K562 (cell line): ENCODE results near the gene SLC9B1. TPM values are rescaled to one million over a fixed set of nuclear protein-coding genes. Genes with fewer than 3 reads are reported as not detected.
"Not testable (repeated sequence)": the region's sequence is repeated elsewhere in the genome, so short reads cannot be mapped to it uniquely, and the experiment has no call there.

ENCODE experiments used
- ATAC-seq: fragments of 200-7000 bp; cut with Tn5 transposase; 3 replicates; pipeline ENCODE4 v1.9.1; 2020; ENCODE audit warnings: moderate library complexity
- BruUV-seq: library from RNA; stranded (reverse); fragments of 400-500 nt; replicated peaks from 2 replicates; lab custom pipeline; 2021; lab: Mats Ljungman, UMichigan
- CTCF ChIA-PET: fragments of 300-600 bp; formaldehyde crosslinking; extraction: SDS; loops from one replicate; lab custom pipeline; 2021; ENCODE audit warnings: low intra/inter-chr PET ratio; lab: Yijun Ruan, JAX
- POLR2A ChIA-PET: fragments of 300-600, 350-650 bp; sonication (Branson Sonifier 250); formaldehyde crosslinking; extraction: SDS; loops from one replicate; lab custom pipeline; 2021; ENCODE audit warnings: antibody characterized with exemption, inconsistent platforms; lab: Yijun Ruan, JAX
- DNase-seq, 4 experiments: peaks; one replicate each; pipeline versions ENCODE4 v3.0.0 to v3.0.0-alpha.2; 2011 to 2018; ENCODE audit warnings: low spot score in 3 of 4, mixed read lengths in 3 of 4; ENCODE audit errors: extremely low read depth in 1 of 4
- FAIRE-seq: peaks from 2 replicates; lab custom pipeline; 2011; peaks lifted over from hg19 to GRCh38; lab: Jason Lieb, UNC
- H2AFZ ChIP-seq: 2 replicates; pipeline ENCODE4 v1.6.0; 2011; ENCODE audit warnings: low read depth, low read length, control low read depth, inconsistent platforms
- H3K27ac ChIP-seq: fragments of 200-600 bp; 3 replicates; pipeline ENCODE4 v1.8.0; 2011; ENCODE audit warnings: low read depth, mild to moderate bottlenecking, control low read depth, inconsistent platforms, low read length, moderate library complexity, mixed read lengths; ENCODE audit errors: extremely low read depth
- H3K27me3 ChIP-seq, 2 experiments: fragments of 300-600 bp in 1 of 2; 2 replicates in 1 of 2; 3 replicates in 1 of 2; pipeline versions ENCODE4 v1.6.0 to v1.8.0; 2011; ENCODE audit warnings: inconsistent platforms in 2 of 2, low read length in 2 of 2, mild to moderate bottlenecking in 1 of 2, mixed read lengths in 1 of 2, moderate library complexity in 1 of 2; ENCODE audit not compliant: control insufficient read depth in 2 of 2, insufficient read depth in 2 of 2
- H3K36me3 ChIP-seq: fragments of 300-600 bp; 3 replicates; pipeline ENCODE4 v1.8.0; 2011; ENCODE audit warnings: mild to moderate bottlenecking, low read length, inconsistent platforms; ENCODE audit not compliant: control insufficient read depth, insufficient read depth
- H3K4me1 ChIP-seq, 2 experiments: fragments of 200-600 bp in 1 of 2; replicated peaks in 1 of 2; 2 replicates in 1 of 2; 3 replicates in 1 of 2; pipeline versions ENCODE4 v1.5.1 to v1.8.0; 2011; ENCODE audit warnings: inconsistent platforms in 2 of 2, low read length in 2 of 2, mild to moderate bottlenecking in 1 of 2, mixed read lengths in 1 of 2, moderate library complexity in 1 of 2; ENCODE audit not compliant: control insufficient read depth in 2 of 2, insufficient read depth in 2 of 2
- H3K4me2 ChIP-seq: 2 replicates; pipeline ENCODE4 v1.6.1; 2011; ENCODE audit warnings: low read length, control low read depth, inconsistent platforms, mixed read lengths; ENCODE audit not compliant: insufficient read depth
- H3K4me3 ChIP-seq: fragments of 200-600 bp; sonication (generic), shearing (Covaris generic); 2 replicates; pipeline ENCODE4 v1.5.1; 2016; ENCODE audit warnings: control low read depth, inconsistent platforms
- H3K79me2 ChIP-seq: fragments of 200-600 bp; 3 replicates; pipeline ENCODE4 v1.8.0; 2011; ENCODE audit warnings: low read length, inconsistent platforms; ENCODE audit not compliant: control insufficient read depth, insufficient read depth
- H3K9ac ChIP-seq, 2 experiments: 2 replicates each; pipeline versions ENCODE4 v1.6.0 to v1.6.1; 2011; ENCODE audit warnings: low read depth in 2 of 2, low read length in 2 of 2, control low read depth in 1 of 2, inconsistent platforms in 1 of 2, mild to moderate bottlenecking in 1 of 2, mixed read lengths in 1 of 2; ENCODE audit not compliant: insufficient read depth in 1 of 2
- H3K9me1 ChIP-seq: one replicate; pipeline ENCODE4 v1.6.0; 2011; ENCODE audit warnings: inconsistent platforms, mild to moderate bottlenecking, low read length, moderate library complexity; ENCODE audit not compliant: control insufficient read depth, insufficient read depth
- H3K9me3 ChIP-seq: replicated peaks from 2 replicates; pipeline ENCODE4 v1.5.1; 2011; ENCODE audit warnings: low read depth, low read length, inconsistent platforms; ENCODE audit not compliant: control insufficient read depth, insufficient read depth
- H4K20me1 ChIP-seq: replicated peaks from 2 replicates; pipeline ENCODE4 v1.6.1; 2011; ENCODE audit warnings: low read length, inconsistent platforms, mixed read lengths; ENCODE audit not compliant: control insufficient read depth, insufficient read depth
- FOXA3 ChIP-seq, 2 experiments: fragments of 450-650 bp in 1 of 2; sonication (generic) in 1 of 2; formaldehyde crosslinking; IDR thresholded peaks in 1 of 2; conservative IDR thresholded peaks in 1 of 2; 2 replicates each; pipeline versions ENCODE4 v1.4.0 to v1.8.0; 2020 to 2022; ENCODE audit warnings: mild to moderate bottlenecking in 2 of 2, missing genetic modification reagents in 1 of 2
- FOXK2 ChIP-seq, 2 experiments: fragments of 450-650 bp; IDR thresholded peaks in 1 of 2; conservative IDR thresholded peaks in 1 of 2; 2 replicates each; pipeline ENCODE4 v1.6.1; 2016; ENCODE audit warnings: low read depth in 2 of 2, mild to moderate bottlenecking in 1 of 2
- PRMT5 ChIP-seq: sonication (generic); formaldehyde crosslinking; IDR thresholded peaks from 2 replicates; pipeline ENCODE4 v1.5.0; 2020; ENCODE audit warnings: missing genetic modification reagents
- YY1 ChIP-seq, 3 experiments: IDR thresholded peaks; 2 replicates each; pipeline ENCODE4 v1.6.1; 2011; ENCODE audit warnings: low read length in 2 of 3, mild to moderate bottlenecking in 2 of 3, moderate library complexity in 2 of 3, borderline replicate concordance in 1 of 3, control low read depth in 1 of 3, low read depth in 1 of 3; ENCODE audit not compliant: insufficient read depth in 3 of 3, insufficient replicate concordance in 2 of 3, control insufficient read depth in 1 of 3, insufficient read length in 1 of 3; ENCODE audit errors: extremely low read depth in 1 of 3
- ZNF140 ChIP-seq: fragments of 250-450 bp; sonication (Bioruptor Pico); IDR thresholded peaks from 2 replicates; pipeline ENCODE4 v1.8.0; 2021; ENCODE audit warnings: moderate library complexity, mild to moderate bottlenecking, inconsistent platforms
- ZNF79 ChIP-seq: fragments of 250-450 bp; sonication (Bioruptor Pico); IDR thresholded peaks from 2 replicates; pipeline ENCODE4 v1.4.0; 2020; ENCODE audit warnings: low read depth, mild to moderate bottlenecking, moderate library complexity
- WGBS: fragments of 100-300 bp; shearing (Covaris generic); methylation state at CpG from one replicate; pipeline ENCODE4 v1.1.6; 2016; ENCODE audit warnings: low coverage, mixed read lengths; ENCODE audit not compliant: insufficient coverage; ENCODE audit errors: missing lambda C conversion rate; 5-methylcytosine and 5-hydroxymethylcytosine counted together
- in situ Hi-C: fragments of 300-500 bp; cut with MboI; formaldehyde crosslinking; loops from 4 replicates; pipeline ENCODE4 v1.15.0; 2018; ENCODE audit warnings: inconsistent platforms, mixed read lengths
- intact Hi-C: fragments of 100-400 bp; cut with micrococcal nuclease; formaldehyde crosslinking; loops from 2 replicates; pipeline ENCODE4 v1.14.2; 2022
- polyA plus RNA-seq, 8 experiments: library from polyadenylated mRNA; depleted of rRNA in 4 of 8; stranded (reverse) in 5 of 8; unstranded in 3 of 8; fragments of >200 nt; fragmentation: Nextera tagmentation in 2 of 8; fragmentation: Illumina TruSeq in 1 of 8; extraction: Ambion mirVana in 2 of 8; extraction: Trizol in 1 of 8; gene quantifications; 2 replicates each; pipeline versions ENCODE4 v1.2.1 to v1.2.3, GENCODE V29; 2011 to 2014; ENCODE audit warnings: inconsistent platforms in 1 of 8, missing spikeins in 1 of 8
- total RNA-seq, 7 experiments: library from RNA; depleted of rRNA in 6 of 7; stranded (reverse); fragments of >200 nt in 6 of 7; fragmentation: Illumina TruSeq in 2 of 7; extraction: Trizol in 2 of 7; gene quantifications; 2 replicates each; pipeline versions ENCODE4 v1.2.1 to v1.2.3, GENCODE V29; 2011 to 2021; ENCODE audit warnings: low replicate concordance in 1 of 7

Gene SLC9B1
- total and polyA plus RNA-seq, 9 of the 15 experiments (the other 6 are each of a cell fraction or from before 2014, with no cell fraction given) = 0.21 to 1.3 (median 0.51) TPM

GRCh38 chr4:102935716-102936115, 83.8 kb downstream of the SLC9B1 start:
- WGBS = 4% methylated on average over 2 of the region's 2 CpGs
- no TSS peak for BruUV-seq
- no peak for ATAC-seq
- TF ChIP-seq ZNF79 = no peak
- TF ChIP-seq ZNF140 (CRISPR knock-in tag) = no peak
- no peak for TF ChIP-seq PRMT5 (CRISPR knock-in tag)
- POLR2A ChIA-PET = no interaction called here
- intact Hi-C loops = no loop called here
- CTCF ChIA-PET = no interaction called here
- no peak for DNase-seq
- no peaks in the 10 kb centered on the region; the same call in 1 of the 2 replicates for H3K9me3 ChIP-seq
- H3K4me2 ChIP-seq = no peak overlapping the region
- no peaks in the 10 kb centered on the region for H4K20me1 ChIP-seq
- no peak overlapping the region for H3K4me3 ChIP-seq
- no peaks in the 10 kb centered on the region for H3K79me2 ChIP-seq
- no peak overlapping the region for H3K9ac ChIP-seq
- no peaks in the 10 kb centered on the region for H3K4me1 ChIP-seq
- H3K27ac ChIP-seq = no peak overlapping the region
- H3K9me1 ChIP-seq = no peaks in the 10 kb centered on the region
- in situ Hi-C loops = no loop called here
- H3K36me3 ChIP-seq = no peaks in the 10 kb centered on the region
- H3K27me3 ChIP-seq = peaks cover 0 to 4% of the 10 kb centered on the region in 2 experiments; a peak in 1 of 5 replicates
- FAIRE-seq = no peak
- H2AFZ ChIP-seq = no peak overlapping the region

DNA sequence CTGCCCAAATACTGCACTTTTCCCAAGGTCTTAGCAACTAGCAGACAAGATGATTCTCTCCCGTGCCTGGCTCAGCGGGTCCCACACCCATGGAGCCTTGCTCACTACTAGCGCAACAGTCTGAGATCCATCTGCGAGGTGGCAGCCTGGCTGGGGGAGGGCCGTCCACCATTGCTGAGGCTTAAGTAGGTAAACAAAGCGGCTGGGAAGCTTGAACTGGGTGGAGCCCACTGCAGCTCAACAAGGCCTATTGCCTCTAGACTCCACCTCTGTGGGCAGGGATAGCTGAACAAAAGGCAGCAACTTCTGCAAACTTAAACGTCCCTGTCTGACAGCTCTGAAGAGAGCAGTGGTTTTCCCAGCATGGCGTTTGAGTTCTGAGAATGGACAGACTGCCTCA, 99.8 kb downstream of the SLC9B1 start:
- peak in 2 of 3 experiments; percentile 28 to 38 for TF ChIP-seq YY1 (IDR thresholded peaks at IDR 0.05; ENCODE audit: borderline replicate concordance in 1 of 3, control insufficient read depth in 1 of 3, extremely low read depth in 1 of 3, insufficient read depth in 3 of 3, insufficient read length in 1 of 3, insufficient replicate concordance in 2 of 3, low read depth in 1 of 3, low read length in 2 of 3)
- peak; percentile 35 to 81; a peak in 3 of 4 replicates for TF ChIP-seq FOXA3 (CRISPR knock-in tag; conservative IDR thresholded peaks at IDR 0.05 in 1 of 2, IDR thresholded peaks at IDR 0.05 in 1 of 2)
- TF ChIP-seq FOXK2 (conservative IDR thresholded peaks at IDR 0.05 in 1 of 2, IDR thresholded peaks at IDR 0.05 in 1 of 2; ENCODE audit: low read depth in 2 of 2) = 0 out of 4 replicates have a peak, but pooled peaks of 1 of the 2 experiments have one; percentile 18
- 21% methylated on average over 8 of the region's 8 CpGs for WGBS
- ATAC-seq, H3K36me3 ChIP-seq, BruUV-seq, POLR2A ChIA-PET, H4K20me1 ChIP-seq, H3K79me2 ChIP-seq, H3K27me3 ChIP-seq, intact Hi-C loops, H3K4me3 ChIP-seq, H3K27ac ChIP-seq, H3K4me1 ChIP-seq, in situ Hi-C loops, H3K9me1 ChIP-seq, FAIRE-seq, H3K9me3 ChIP-seq, H3K9ac ChIP-seq, CTCF ChIA-PET: not testable (repeated sequence)
- DNase-seq = peak in 1 of 4 experiments; percentile 27
- Histone ChIP-seq H2AFZ (peak overlapping the region; percentile 82; the same call in 1 of the 2 replicates), H3K4me2 (peak overlapping the region; percentile 43)
